Measurements from ENCODE around the gene KRT13. TPM values are rescaled to one million over a fixed set of nuclear protein-coding genes. Genes with fewer than 3 reads are reported as not detected.
A peak's percentile ranks its signal among the peaks of the same experiment; 100 is the strongest.

Gene KRT13
- total and polyA plus RNA-seq, 9 of the 15 experiments (the other 6 are each of a cell fraction or from before 2014, with no cell fraction given) = 0.11 to 1.1 (median 0.24) TPM; not detected in 3

DNA sequence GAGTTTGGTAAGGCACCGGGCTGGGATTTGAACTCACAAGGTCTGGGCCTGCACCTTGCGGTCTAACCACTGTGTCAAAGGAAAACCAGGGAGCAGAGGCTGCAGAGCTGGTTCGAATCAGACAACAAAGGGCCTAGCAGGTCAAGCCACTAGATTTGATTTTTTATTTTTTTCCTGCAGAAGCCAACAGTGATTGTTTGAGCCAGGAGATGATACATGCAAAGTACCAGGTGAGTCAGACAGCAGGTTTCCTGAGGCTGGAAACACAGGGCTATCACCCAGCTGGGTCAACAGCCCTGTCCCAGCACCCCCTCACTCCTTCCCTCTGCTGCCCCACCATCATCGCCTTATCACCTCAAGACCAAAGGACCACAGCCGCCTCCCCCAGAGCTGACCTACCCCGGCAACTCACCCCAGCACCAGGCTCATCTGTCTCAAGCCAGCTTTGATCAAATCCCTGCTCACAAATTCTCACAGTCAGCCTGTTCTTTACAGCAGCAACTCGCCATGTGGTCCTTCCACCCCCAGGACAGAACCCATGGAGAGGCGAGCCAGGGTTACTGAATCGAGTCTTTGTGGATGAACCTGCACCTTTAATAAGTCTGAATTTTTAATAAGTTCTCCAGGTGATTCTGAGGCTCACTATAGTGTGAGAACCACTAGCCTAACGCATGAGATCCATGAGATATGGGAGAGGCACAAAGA, 35.7 kb upstream of the KRT13 start (continued):
- TF ChIP-seq, protein P1, sequence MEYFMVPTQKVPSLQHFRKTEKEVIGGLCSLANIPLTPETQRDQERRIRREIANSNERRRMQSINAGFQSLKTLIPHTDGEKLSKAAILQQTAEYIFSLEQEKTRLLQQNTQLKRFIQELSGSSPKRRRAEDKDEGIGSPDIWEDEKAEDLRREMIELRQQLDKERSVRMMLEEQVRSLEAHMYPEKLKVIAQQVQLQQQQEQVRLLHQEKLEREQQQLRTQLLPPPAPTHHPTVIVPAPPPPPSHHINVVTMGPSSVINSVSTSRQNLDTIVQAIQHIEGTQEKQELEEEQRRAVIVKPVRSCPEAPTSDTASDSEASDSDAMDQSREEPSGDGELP (CRISPR knock-in tag; IDR thresholded peaks at IDR 0.05; ENCODE audit: borderline replicate concordance) = 0 out of 2 replicates have a peak, but pooled peaks have one; percentile 38
- TF ChIP-seq, protein P2, sequence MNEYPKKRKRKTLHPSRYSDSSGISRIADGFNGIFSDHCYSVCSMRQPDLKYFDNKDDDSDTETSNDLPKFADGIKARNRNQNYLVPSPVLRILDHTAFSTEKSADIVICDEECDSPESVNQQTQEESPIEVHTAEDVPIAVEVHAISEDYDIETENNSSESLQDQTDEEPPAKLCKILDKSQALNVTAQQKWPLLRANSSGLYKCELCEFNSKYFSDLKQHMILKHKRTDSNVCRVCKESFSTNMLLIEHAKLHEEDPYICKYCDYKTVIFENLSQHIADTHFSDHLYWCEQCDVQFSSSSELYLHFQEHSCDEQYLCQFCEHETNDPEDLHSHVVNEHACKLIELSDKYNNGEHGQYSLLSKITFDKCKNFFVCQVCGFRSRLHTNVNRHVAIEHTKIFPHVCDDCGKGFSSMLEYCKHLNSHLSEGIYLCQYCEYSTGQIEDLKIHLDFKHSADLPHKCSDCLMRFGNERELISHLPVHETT (CRISPR knock-in tag; conservative IDR thresholded peaks at IDR 0.05 in 1 of 2, IDR thresholded peaks at IDR 0.05 in 1 of 2) = no peak
- no peak for TF ChIP-seq ZNF24 (IDR thresholded peaks at IDR 0.05)
- TF ChIP-seq NR2C1 (IDR thresholded peaks at IDR 0.05) = no peak
- no peak for TF ChIP-seq NR2C1 (tag; IDR thresholded peaks at IDR 0.05)
- no peak for TF ChIP-seq PHTF2 (CRISPR knock-in tag; IDR thresholded peaks at IDR 0.05)
- no peak for TF ChIP-seq ZNF347 (CRISPR knock-in tag; IDR thresholded peaks at IDR 0.05; ENCODE audit: low read depth)
- TF ChIP-seq PHF20 (IDR thresholded peaks at IDR 0.05; ENCODE audit: partially characterized antibody) = no peak
- TF ChIP-seq, protein P3, sequence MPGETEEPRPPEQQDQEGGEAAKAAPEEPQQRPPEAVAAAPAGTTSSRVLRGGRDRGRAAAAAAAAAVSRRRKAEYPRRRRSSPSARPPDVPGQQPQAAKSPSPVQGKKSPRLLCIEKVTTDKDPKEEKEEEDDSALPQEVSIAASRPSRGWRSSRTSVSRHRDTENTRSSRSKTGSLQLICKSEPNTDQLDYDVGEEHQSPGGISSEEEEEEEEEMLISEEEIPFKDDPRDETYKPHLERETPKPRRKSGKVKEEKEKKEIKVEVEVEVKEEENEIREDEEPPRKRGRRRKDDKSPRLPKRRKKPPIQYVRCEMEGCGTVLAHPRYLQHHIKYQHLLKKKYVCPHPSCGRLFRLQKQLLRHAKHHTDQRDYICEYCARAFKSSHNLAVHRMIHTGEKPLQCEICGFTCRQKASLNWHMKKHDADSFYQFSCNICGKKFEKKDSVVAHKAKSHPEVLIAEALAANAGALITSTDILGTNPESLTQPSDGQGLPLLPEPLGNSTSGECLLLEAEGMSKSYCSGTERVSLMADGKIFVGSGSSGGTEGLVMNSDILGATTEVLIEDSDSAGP (CRISPR knock-in tag; IDR thresholded peaks at IDR 0.05) = no peak
- TF ChIP-seq TAL1 (IDR thresholded peaks at IDR 0.05) = peak; percentile 31; the same call in 1 of the 2 replicates
- no peak for TF ChIP-seq ZNF121 (CRISPR knock-in tag; conservative IDR thresholded peaks at IDR 0.05)
- TF ChIP-seq EP300 (IDR thresholded peaks at IDR 0.05; ENCODE audit: low read length) = no peak; the same call in 1 of the 2 replicates
- TF ChIP-seq ZNF551 (CRISPR knock-in tag; IDR thresholded peaks at IDR 0.05) = no peak
- TF ChIP-seq CBFA2T2 (conservative IDR thresholded peaks at IDR 0.05) = peak; percentile 76
- peak; percentile 68 for TF ChIP-seq ARID1B (IDR thresholded peaks at IDR 0.05)
- no peak for TF ChIP-seq RFX5 (IDR thresholded peaks at IDR 0.05; ENCODE audit: low read depth, low read length)
- TF ChIP-seq, protein P4, sequence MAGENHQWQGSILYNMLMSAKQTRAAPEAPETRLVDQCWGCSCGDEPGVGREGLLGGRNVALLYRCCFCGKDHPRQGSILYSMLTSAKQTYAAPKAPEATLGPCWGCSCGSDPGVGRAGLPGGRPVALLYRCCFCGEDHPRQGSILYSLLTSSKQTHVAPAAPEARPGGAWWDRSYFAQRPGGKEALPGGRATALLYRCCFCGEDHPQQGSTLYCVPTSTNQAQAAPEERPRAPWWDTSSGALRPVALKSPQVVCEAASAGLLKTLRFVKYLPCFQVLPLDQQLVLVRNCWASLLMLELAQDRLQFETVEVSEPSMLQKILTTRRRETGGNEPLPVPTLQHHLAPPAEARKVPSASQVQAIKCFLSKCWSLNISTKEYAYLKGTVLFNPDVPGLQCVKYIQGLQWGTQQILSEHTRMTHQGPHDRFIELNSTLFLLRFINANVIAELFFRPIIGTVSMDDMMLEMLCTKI (IDR thresholded peaks at IDR 0.05; ENCODE audit: partially characterized antibody) = no peak
- TF ChIP-seq WHSC1 (IDR thresholded peaks at IDR 0.05; ENCODE audit: low read length) = no peak
- TF ChIP-seq RNF2 (IDR thresholded peaks at IDR 0.05) = no peak
- TF ChIP-seq OTX1 (CRISPR knock-in tag; IDR thresholded peaks at IDR 0.05) = no peak
- TF ChIP-seq SAFB2 (IDR thresholded peaks at IDR 0.05; ENCODE audit: borderline replicate concordance, low read depth, low read length, severe bottlenecking) = no peak
- TF ChIP-seq FOXK1 (CRISPR knock-in tag; IDR thresholded peaks at IDR 0.05; ENCODE audit: borderline replicate concordance) = no peak
- no peak for TF ChIP-seq PRMT5 (CRISPR knock-in tag; IDR thresholded peaks at IDR 0.05)
- TF ChIP-seq TCF7 (IDR thresholded peaks at IDR 0.05; ENCODE audit: borderline replicate concordance) = no peak
- TF ChIP-seq ZNF707 (CRISPR knock-in tag; conservative IDR thresholded peaks at IDR 0.05) = no peak
- TF ChIP-seq FOS (IDR thresholded peaks at IDR 0.05; ENCODE audit: extremely low read depth, insufficient read length) = no peak
- TF ChIP-seq ZNF41 (CRISPR knock-in tag; conservative IDR thresholded peaks at IDR 0.05) = no peak
